Prostate gland (tissue), 2 donors: ENCODE data around the gene KLRF2. TPM values are rescaled to one million over a fixed set of nuclear protein-coding genes. Genes with fewer than 3 reads are reported as not detected.
A peak's percentile ranks its signal among the peaks of the same experiment; 100 is the strongest.

ENCODE experiments used
- DNase-seq: peaks from one replicate; pipeline ENCODE4 v3.0.0-alpha.2; 2019; ENCODE audit warnings: low spot score
- H3K27ac ChIP-seq, 2 donors: fragments of 200-600 bp; sonication (generic); 2 replicates each; pipeline ENCODE4 v1.5.1; 2017 to 2019
- H3K27me3 ChIP-seq: fragments of 200-600 bp; sonication (generic); replicated peaks from 2 replicates; pipeline ENCODE4 v1.5.1; 2019; ENCODE audit not compliant: insufficient read depth
- H3K36me3 ChIP-seq, 2 donors: fragments of 200-600 bp; sonication (generic); 1 replicate in 1 of 2; 2 replicates in 1 of 2; pipeline versions ENCODE4 v1.5.1 to v1.8.1; 2017 to 2019
- H3K4me1 ChIP-seq: fragments of 200-600 bp; sonication (generic); replicated peaks from 2 replicates; pipeline ENCODE4 v1.5.1; 2019
- H3K4me3 ChIP-seq, 2 donors: fragments of 200-600 bp; sonication (generic); 2 replicates each; pipeline ENCODE4 v1.5.1; 2017 to 2019
- H3K9me3 ChIP-seq: fragments of 200-600 bp; sonication (generic); 2 replicates; pipeline ENCODE4 v1.5.1; 2017
- CTCF ChIP-seq, 4 experiments: fragments of 200-600 bp in 2 of 4; fragments of 450-650 bp in 2 of 4; sonication (generic) in 2 of 4; IDR thresholded peaks; 1 replicate in 3 of 4; 2 replicates in 1 of 4; pipeline ENCODE4 v1.5.1; 2016 to 2019; ENCODE audit warnings: antibody characterized with exemption in 4 of 4, mild to moderate bottlenecking in 2 of 4, moderate library complexity in 2 of 4
- POLR2A ChIP-seq: fragments of 450-650 bp; IDR thresholded peaks from one replicate; pipeline ENCODE4 v1.6.1; 2016; ENCODE audit warnings: antibody characterized with exemption, mild to moderate bottlenecking
- POLR2AphosphoS5 ChIP-seq: sonication (generic); formaldehyde crosslinking; IDR thresholded peaks from one replicate; pipeline ENCODE4 v1.6.1; 2017; ENCODE audit warnings: antibody characterized with exemption
- WGBS: methylation state at CpG from one replicate; pipeline ENCODE4 v1.1.5; 2018; 5-methylcytosine and 5-hydroxymethylcytosine counted together
- intact Hi-C: fragments of 100-400 bp; cut with DNase I; formaldehyde crosslinking; loops from one replicate; pipeline ENCODE4 v1.14.2; 2022
- total RNA-seq, 2 donors: library from RNA; depleted of rRNA; stranded (reverse); fragments of >200 nt; gene quantifications; one replicate each; pipeline ENCODE4 v1.1.0, GENCODE V29; 2016

The KLRF2 gene
- total RNA-seq, 2 donors from 2014 or later, result not detected

DNA sequence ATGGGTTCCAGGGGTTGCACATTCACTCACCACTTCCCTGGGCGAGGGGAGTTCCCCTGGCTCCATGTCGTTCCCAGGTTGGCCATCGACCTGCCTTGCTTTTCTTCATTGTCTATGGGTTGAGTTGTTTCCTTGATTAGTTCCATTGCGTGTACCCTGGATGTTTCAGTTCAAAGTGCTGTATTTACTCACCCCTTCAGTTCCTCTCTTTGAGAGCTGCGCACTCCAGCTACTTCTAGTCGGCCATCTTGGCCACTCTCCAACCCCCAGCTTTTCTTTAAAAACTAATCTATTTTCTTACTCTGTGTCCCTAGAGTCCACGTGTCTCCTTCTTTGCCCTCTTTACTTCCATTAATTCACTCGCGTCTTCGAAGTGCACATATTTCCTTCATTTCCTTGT lies 39.2 kb downstream of the KLRF2 start:
- H3K4me3 ChIP-seq, result no peak overlapping the region
- H3K27me3 ChIP-seq, result no peaks in the 10 kb centered on the region
- TF ChIP-seq POLR2AphosphoS5, result no peak
- TF ChIP-seq CTCF (IDR thresholded peaks at IDR 0.05), result no peak
- TF ChIP-seq POLR2A, result no peak
- DNase-seq, result no peak
- H3K4me1 ChIP-seq, result no peaks in the 10 kb centered on the region
- H3K36me3 ChIP-seq, result no peaks in the 10 kb centered on the region
- intact Hi-C loops, result no loop called here
- no peaks in the 10 kb centered on the region for H3K9me3 ChIP-seq
- WGBS, result 92% methylated on average over 10 of the region's 10 CpGs
- H3K27ac ChIP-seq, result no peak overlapping the region

- no peak for TF ChIP-seq CTCF (IDR thresholded peaks at IDR 0.05)
- no peak for TF ChIP-seq POLR2AphosphoS5
- TF ChIP-seq POLR2A, result no peak
- no peaks in the 10 kb centered on the region for H3K9me3 ChIP-seq
- intact Hi-C loops, result no loop called here
- no peak overlapping the region for H3K4me3 ChIP-seq
- H3K4me1 ChIP-seq, result no peaks in the 10 kb centered on the region
- H3K36me3 ChIP-seq, result no peaks in the 10 kb centered on the region
- DNase-seq, result no peak
- H3K27me3 ChIP-seq, result no peaks in the 10 kb centered on the region
- H3K27ac ChIP-seq, result no peak overlapping the region
- WGBS, result 96% methylated on average over 1 of the region's 1 CpG
These were observed 41.1 kb downstream of the KLRF2 start for GRCh38 chr12:9922429-9922828.

DNA sequence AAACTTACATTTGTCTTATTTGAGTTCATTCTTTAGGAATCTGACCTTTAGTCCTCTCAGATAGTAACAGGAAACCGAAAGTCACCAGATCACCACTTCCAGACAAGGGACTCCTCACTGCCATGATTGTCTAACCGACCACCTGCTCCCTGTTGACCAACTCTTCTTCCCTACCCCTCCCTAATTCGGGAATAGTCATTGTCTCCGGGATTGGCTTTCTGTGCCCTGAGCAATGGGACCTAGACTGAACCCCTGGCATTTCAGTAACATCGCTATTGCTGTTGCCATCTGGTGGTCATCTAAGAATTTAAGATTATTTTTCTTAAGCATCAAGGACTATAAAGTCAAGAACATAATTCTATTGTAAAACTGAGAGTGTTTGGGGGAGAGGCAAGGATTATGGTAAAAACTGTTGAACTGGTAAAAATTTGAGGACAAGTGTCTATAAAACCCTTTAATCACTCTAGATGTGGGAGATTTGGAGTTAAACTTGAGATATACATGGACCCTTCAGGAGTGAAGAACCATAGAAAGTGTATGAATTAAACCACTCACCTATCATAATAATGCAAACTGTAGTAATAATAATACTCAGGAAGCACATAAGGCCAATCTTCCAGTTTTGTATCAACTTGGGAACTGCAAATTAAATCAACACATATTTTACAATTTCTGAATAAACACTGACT lies 44.6 kb downstream of the KLRF2 start:
- H3K4me3 ChIP-seq, result no peak overlapping the region

DNA sequence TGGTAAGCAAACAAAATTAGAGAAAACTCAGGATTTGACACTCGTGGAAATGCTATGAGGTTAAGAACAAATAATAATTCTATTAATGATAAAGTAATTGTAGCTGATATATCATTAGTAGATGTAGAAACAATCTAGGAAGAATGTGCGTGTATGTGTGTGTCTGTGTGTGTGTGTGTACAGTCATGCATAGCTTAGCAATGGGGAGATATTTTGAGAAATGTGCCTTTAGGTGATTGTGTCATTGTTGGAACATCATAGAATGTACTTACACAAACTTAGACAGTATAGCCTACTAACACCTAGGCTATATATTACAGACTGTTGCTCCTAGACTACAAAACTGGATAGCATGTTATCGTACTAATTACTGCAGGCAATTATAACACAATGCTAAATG lies 45.6 kb downstream of the KLRF2 start:
- Histone ChIP-seq H3K27ac (no peak overlapping the region), H3K4me1 (no peaks in the 10 kb centered on the region), H3K9me3 (no peaks in the 10 kb centered on the region), H3K36me3 (no peaks in the 10 kb centered on the region), H3K27me3 (no peaks in the 10 kb centered on the region), H3K4me3 (no peak overlapping the region)
- intact Hi-C loops, result loop anchor here (5.0 kb wide), 1 partner anchor 175 kb away; no protein-coding TSS in a partner anchor
- 85% methylated on average over 3 of the region's 3 CpGs for WGBS
- no peak for TF ChIP-seq POLR2AphosphoS5
- no peak for TF ChIP-seq POLR2A
- no peak for TF ChIP-seq CTCF (IDR thresholded peaks at IDR 0.05)
- no peak for DNase-seq

More for the DNA sequence above, 44.6 kb downstream of the KLRF2 start:
- H3K36me3 ChIP-seq, result no peaks in the 10 kb centered on the region
- no peak overlapping the region for H3K27ac ChIP-seq
- H3K27me3 ChIP-seq, result no peaks in the 10 kb centered on the region
- no peaks in the 10 kb centered on the region for H3K4me1 ChIP-seq
- H3K9me3 ChIP-seq, result no peaks in the 10 kb centered on the region
- intact Hi-C loops, result loop anchor here (5.0 kb wide), 1 partner anchor 174 kb away; no protein-coding TSS in a partner anchor
- TF ChIP-seq CTCF (IDR thresholded peaks at IDR 0.05) (peak; percentile 17 to 65 (median 41)), POLR2A (no peak)
- 17% methylated on average over 5 of the region's 5 CpGs for WGBS
- no peak for DNase-seq

DNA sequence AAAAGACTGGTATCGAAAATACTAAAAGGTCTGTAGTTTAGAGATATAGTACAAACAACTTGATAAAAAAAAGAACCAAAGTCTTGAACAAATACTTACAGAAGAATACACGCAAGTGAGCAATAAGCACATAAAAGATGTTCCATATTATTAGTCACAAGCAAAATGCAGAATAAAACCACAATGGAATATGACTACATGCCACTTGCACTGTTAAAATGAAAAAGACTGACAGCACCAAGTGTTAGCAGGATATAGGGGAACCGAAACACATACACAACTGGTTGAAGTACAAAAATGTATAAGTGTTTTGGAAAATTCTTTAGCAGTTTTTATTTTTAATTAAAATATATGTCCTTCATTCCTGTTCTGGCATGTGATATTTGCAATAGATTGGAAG lies 47.3 kb downstream of the KLRF2 start:
- intact Hi-C loops, result loop anchor here (5.0 kb wide), 1 partner anchor 176 kb away; no protein-coding TSS in a partner anchor
- TF ChIP-seq POLR2A (no peak), CTCF (IDR thresholded peaks at IDR 0.05) (no peak), POLR2AphosphoS5 (no peak)
- no peaks in the 10 kb centered on the region for H3K4me1 ChIP-seq
- H3K27me3 ChIP-seq, result no peaks in the 10 kb centered on the region
- DNase-seq, result no peak
- no peaks in the 10 kb centered on the region for H3K9me3 ChIP-seq
- WGBS, result 79% methylated on average over 3 of the region's 3 CpGs
- no peaks in the 10 kb centered on the region for H3K36me3 ChIP-seq
- no peak overlapping the region for H3K27ac ChIP-seq
- no peak overlapping the region for H3K4me3 ChIP-seq
